ENCODE measurements around the gene UGT8.
"Not testable (repeated sequence)": the region's sequence is repeated elsewhere in the genome, so short reads cannot be mapped to it uniquely, and the experiment has no call there.

UGT8 gene

GRCh38 chr4:114607056-114607455 is 8.4 kb downstream of the UGT8 start:
- DNase-seq: no peak

DNA sequence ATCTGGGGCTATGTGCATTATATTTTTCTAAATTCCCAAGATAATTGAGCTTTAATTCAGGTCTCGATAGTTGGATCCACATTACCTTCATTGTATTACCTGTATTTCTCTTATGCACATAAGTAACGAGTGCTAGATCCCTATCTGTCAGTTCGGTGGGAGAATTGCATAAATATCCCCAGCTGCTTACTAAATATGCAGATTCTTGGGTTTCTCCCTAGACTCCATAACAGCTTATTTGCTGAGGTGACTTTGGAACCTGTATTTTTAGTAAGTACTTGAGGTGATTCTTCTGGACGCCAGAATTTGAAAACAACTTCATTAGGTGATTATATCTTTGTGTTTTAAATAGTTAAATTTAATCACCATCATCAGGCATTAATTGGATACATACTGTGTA is 15.0 kb downstream of the UGT8 start:
- no peak for DNase-seq

GRCh38 chr4:114615435-114615834 is 16.8 kb downstream of the UGT8 start:
- DNase-seq: no peak

DNA sequence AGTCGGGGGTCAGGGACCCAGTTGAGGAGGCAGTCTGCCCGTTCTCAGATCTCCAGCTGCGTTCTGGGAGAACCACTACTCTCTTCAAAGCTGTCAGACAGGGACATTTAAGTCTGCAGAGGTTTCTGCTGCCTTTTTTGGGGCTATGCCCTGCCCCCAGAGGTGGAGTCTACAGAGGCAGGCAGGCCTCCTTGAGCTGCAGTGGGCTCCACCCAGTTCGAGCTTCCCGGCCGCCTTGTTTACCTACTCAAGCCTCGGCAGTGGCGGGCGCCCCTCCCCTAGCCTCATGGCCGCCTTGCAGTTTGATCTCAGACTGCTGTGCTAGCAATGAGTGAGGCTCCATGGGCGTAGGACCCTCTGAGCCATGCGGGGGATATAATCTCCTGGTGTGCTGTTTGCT is 17.4 kb downstream of the UGT8 start:
- not testable (repeated sequence) for DNase-seq

DNA sequence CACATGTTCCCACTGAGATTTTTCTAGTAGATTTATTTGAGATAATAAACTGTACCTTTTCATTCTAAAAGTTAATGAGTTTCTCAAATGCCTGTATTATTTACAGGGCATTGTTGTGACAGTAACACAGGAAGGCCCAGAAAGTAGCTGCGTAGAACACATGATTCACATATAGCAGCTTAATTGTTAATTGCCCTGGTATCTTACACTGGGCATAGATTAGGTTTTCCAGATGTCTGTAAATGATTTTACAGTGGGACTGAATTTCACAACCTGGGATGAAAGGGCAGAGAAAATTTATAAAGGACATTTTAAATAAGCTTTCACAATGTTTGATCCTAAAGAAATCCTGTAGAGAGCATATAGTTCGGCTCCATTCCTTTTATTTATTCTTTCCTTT is 27.6 kb downstream of the UGT8 start:
- no peak for DNase-seq

DNA sequence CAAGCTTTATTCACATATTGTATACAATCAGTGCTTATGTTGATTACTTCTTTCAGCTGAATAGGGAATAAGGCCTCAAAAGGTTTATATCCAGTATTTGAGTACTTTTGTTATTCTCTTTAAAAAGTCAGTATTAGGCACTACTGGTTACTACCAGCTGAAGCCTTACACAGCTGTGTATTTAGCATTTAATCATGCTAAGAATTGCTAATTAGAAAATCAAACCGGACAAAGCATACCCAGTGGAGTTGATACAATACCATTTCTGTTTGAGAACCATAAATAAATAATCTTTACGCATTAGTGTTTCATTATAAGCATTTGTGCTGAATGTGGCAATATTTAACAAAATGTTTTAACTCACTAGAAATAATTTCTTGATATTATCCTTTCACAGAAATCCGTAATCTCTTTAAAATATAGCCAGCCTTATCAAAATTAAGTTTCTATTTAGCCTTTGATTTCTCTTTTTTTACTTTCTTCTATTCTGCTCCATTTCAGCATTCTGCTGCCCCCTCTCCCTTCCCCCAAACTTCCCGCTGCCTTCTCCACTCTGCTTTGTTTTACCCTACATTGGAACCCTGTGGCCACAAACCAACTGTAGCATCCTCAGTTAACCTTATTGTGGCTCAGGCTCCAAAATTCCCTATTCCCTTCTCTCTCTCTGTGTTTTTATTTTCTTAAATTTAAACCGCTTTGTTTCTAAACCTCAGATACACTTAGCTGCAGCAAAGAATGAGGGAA is 37.8 kb downstream of the UGT8 start:
- no peak for DNase-seq

GRCh38 chr4:114642173-114642780 is 43.7 kb downstream of the UGT8 start:
- no peak for DNase-seq

DNA sequence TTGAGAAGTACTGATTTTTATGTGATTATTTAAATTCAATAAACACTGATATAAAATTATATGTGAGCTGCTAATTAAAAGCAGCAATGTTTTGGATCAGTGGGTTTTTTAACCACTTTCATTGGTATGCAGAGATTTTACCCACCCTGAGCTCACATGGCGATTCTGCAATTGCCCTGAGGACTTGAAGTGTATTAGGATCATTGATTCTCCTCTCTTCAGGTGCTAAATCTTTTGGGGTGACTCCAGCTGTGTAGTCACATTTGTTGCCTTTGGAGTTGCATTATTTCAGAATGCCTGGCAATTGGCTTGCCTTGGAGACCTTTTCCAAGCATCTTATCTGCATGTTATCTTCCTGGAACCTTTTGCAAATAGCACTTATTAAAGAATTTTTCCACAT is 51.3 kb downstream of the UGT8 start:
- no peak for DNase-seq

DNA sequence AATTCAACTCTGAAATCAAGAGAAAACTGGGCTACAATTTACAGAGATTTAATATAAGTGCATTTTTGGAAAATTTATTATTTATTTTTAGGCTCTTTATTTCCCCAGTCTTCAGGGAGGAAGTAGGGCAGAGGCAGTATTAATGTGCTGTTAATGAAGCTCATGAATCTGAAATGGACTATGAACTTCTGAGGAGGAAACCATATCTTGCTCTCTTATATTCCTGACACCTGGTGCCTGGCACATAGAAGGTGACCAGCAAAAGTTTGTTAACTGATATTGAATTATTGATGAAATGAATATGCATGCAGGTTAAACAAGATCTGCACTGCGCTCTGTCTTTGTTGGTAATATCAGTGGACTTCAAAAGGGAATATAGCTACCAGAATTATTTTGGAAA is 55.1 kb downstream of the UGT8 start:
- no peak for DNase-seq

DNA sequence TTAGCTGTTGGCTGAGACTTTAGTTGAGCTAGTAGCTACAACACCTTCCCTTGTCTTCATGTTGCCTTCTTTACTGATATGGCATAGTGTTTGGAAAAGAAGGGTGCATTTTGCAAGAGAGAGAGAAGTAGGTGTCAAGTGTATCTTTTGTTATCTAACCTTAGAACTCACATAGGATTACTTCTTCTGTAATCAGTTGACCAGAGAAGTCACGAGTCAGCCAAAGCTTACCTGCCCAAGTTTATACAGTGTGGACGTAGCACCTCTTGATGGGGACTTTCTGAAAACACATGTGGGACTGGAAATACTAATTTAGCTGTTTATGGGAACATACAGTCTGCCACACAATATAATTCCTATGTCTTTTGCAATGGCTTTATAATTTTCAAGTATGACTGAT is 56.0 kb downstream of the UGT8 start:
- DNase-seq: no peak

- no peak for DNase-seq
These were observed 59.6 kb downstream of the UGT8 start for GRCh38 chr4:114658179-114658578.

DNA sequence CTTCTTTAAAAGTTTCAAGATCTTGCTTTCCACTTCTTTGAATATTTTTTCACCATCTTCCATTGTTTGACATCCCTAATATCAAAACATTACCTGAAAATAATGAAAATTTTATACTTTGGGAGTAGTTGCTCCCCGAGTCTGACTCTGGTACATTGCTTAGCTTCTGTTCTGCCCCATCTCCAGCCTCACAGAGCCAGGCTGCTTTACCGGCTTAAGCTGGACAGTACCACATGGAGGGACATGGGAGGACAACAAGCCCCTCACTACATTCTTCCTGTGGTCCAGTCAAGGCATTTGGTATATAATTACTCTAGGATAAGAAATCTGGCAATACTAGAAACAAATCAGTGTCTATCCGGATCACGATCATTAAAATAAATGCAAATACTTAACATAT is 60.2 kb downstream of the UGT8 start:
- DNase-seq: no peak

- DNase-seq: peak; percentile 7
These were observed 60.9 kb downstream of the UGT8 start for GRCh38 chr4:114659386-114660008.

- no peak for DNase-seq
These were observed 64.5 kb downstream of the UGT8 start for GRCh38 chr4:114663083-114663482.

- DNase-seq: no peak
These were observed 70.0 kb downstream of the UGT8 start for GRCh38 chr4:114668577-114668976.

DNA sequence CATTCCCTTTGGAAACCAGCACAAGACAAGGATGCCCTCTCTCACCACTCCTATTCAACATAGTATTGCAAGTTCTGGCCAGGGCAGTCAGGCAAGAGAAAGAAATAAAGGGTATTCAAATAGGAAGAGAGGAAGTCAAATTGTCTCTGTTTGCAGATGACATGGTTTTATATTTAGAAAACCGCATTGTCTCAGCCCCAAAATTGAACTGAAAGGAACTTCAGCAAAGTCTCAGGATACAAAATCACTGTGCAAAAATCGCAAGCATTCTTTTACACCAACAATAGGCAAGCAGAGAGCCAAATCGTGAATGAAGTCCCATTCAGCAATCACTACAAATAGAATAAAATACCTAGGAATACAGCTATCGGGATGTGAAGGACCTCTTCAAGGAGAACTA is 72.1 kb downstream of the UGT8 start:
- not testable (repeated sequence) for DNase-seq

DNA sequence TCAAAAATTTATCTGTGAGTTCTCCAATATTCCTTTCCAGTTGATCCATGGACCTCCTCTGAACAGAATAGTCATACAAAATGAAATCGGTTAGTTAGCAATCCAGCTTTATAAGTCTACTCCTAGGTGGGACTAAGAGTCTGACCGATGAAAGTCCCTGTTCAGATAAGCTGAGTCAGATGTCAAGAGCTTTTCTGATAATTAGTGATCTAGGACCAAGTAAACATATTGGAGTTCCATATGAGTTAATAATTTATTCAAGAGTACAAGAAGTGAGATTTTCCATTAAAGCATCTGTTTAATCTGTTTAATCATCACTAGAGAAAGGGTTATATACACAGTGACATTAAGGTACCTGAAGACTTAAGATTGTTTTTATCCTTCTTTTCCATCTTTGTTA is 74.7 kb downstream of the UGT8 start:
- no peak for DNase-seq

- no peak for DNase-seq
These were observed 75.5 kb downstream of the UGT8 start for GRCh38 chr4:114674080-114674479.

GRCh38 chr4:114677346-114677979 is 78.9 kb downstream of the UGT8 start:
- DNase-seq: no peak

DNA sequence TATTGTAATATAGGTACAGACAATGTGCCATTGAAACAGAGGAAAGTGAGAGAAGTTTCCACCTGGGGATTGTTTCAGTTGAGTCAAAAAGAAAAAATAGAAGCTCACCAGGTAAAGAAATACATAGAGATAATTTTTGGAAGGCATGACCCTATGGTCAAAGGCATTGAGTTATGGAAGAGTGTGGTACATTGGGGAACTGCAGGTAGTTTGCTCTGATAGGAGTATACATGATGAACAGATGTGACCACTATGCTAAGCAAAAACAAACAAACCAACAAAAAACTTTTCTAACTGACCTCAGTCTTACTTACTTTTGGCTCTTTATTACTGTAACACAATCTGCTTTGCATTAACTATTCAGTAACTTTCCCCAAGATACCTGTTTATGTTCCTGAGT is 85.9 kb downstream of the UGT8 start:
- DNase-seq: no peak

DNA sequence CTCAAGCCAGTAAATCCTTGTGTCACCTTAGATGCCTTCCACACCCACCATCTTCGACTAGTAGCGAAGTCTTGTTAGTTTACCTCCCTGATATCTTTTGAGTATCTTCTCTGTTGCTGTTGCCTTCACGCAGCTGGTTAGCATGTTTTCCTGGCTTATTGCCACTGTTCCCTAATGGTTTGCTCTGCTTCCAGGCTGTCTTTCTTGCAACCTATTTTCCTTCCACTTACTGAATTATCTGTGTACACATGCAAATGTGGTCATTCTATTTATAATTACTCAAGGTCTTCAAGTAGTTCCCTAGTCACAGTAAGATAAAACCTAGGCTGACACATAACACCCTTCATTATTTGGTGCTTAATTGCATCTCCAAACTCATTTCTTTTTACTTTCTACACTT is 89.5 kb downstream of the UGT8 start:
- no peak for DNase-seq

DNA sequence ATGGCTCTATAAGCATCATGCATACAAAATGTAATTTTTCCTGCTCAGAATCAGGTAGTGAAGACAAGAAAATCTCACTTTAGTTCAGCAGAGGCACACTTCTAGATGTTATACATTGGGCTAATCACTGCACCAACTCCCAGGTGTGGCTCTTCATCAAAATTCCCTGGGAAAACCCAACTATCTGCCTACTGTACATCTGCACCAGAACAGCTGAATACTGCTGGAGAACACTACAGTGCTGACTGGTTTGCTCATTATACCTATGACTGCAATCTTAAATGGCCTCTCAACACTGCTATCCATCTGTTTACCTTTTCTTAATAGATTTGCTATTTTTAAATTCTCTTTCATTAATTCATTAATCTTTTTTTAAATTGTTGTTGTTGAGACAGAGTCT is 92.0 kb downstream of the UGT8 start:
- no peak for DNase-seq

DNA sequence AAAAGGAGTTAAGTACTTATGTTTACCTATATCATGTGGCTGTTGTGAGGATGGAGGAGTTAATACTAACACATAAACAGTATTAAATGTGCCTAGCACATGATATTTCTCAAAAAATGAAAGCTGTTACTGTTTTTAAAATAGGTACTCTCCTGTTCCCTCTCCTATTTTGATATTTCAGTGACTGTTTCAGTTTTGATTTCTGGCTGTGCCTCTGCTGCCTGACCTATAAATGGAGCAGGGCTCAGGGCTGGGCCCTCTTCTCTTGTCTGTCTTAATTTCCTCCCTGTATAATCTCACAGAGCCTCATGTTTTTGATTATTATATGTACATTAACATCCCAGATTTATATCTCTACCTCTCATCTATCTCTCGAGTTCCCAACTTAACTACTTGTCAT is 93.3 kb downstream of the UGT8 start:
- DNase-seq: no peak

DNA sequence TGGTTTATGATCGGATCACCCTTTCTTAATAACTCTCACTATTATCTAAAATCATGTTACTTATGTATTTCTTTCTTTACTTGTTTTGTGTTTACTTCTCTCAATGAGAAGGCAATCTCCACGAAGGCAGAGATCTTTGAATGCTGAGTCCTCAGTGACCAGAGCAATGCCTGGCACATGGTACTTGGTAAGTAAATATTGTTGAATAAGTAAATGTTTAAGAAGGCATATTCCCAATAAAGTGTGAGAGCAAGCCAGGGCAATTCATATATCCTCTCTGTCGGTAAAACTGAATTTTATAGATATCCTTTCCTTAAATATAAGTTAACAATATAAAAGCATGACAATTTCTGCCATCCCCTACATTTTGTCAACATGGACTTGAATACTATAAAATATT is 94.4 kb downstream of the UGT8 start:
- no peak for DNase-seq
